Neural crest cell (in vitro differentiated cells): ENCODE measurements around the gene IRAK3. TPM values are rescaled to one million over a fixed set of nuclear protein-coding genes. Genes with fewer than 3 reads are reported as not detected.
"Not testable (repeated sequence)": the region's sequence is repeated elsewhere in the genome, so short reads cannot be mapped to it uniquely, and the experiment has no call there.

ENCODE experiments used
- DNase-seq: peaks from one replicate; pipeline ENCODE4 v3.0.0; 2021; ENCODE audit warnings: low read depth, mixed read lengths, low spot score
- H3K27ac Mint-ChIP-seq: one replicate; pipeline ENCODE4 v1.8.0; 2021; ENCODE audit warnings: mild to moderate bottlenecking, mixed read lengths; ENCODE audit not compliant: unreplicated experiment
- H3K27me3 Mint-ChIP-seq: 2 replicates; pipeline ENCODE4 v1.8.0; 2021; ENCODE audit warnings: low read depth, mild to moderate bottlenecking, mixed read lengths
- H3K36me3 Mint-ChIP-seq: 2 replicates; pipeline ENCODE4 v1.8.0; 2021; ENCODE audit warnings: low read depth, mild to moderate bottlenecking, mixed read lengths
- H3K4me1 Mint-ChIP-seq: 2 replicates; pipeline ENCODE4 v1.8.0; 2021; ENCODE audit warnings: mixed read lengths
- H3K4me3 Mint-ChIP-seq: one replicate; pipeline ENCODE4 v1.8.0; 2021; ENCODE audit warnings: mild to moderate bottlenecking, mixed read lengths
- H3K9me3 Mint-ChIP-seq: 2 replicates; pipeline ENCODE4 v1.8.0; 2021; ENCODE audit warnings: mixed read lengths
- total RNA-seq: library from RNA; stranded (reverse); gene quantifications from 2 replicates; pipeline ENCODE4 v1.2.1, GENCODE V29; 2021
- TF ChIP-seq, protein P1 (sequence below): fragments of 200-600 bp; sonication (generic); conservative IDR thresholded peaks from 2 replicates; pipeline ENCODE4 v1.5.0; 2021; ENCODE audit warnings: antibody characterized with exemption, mild to moderate bottlenecking

IRAK3 gene
- total RNA-seq, 1 donor from 2014 or later, result 0.56 TPM

GRCh38 chr12:66165141-66165540 lies 23.9 kb upstream of the IRAK3 start:
- no peak overlapping the region for H3K4me3 Mint-ChIP-seq
- TF ChIP-seq, protein P1, sequence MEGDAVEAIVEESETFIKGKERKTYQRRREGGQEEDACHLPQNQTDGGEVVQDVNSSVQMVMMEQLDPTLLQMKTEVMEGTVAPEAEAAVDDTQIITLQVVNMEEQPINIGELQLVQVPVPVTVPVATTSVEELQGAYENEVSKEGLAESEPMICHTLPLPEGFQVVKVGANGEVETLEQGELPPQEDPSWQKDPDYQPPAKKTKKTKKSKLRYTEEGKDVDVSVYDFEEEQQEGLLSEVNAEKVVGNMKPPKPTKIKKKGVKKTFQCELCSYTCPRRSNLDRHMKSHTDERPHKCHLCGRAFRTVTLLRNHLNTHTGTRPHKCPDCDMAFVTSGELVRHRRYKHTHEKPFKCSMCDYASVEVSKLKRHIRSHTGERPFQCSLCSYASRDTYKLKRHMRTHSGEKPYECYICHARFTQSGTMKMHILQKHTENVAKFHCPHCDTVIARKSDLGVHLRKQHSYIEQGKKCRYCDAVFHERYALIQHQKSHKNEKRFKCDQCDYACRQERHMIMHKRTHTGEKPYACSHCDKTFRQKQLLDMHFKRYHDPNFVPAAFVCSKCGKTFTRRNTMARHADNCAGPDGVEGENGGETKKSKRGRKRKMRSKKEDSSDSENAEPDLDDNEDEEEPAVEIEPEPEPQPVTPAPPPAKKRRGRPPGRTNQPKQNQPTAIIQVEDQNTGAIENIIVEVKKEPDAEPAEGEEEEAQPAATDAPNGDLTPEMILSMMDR, result no peak
- no peak overlapping the region for H3K27ac Mint-ChIP-seq
- H3K9me3 Mint-ChIP-seq, result peaks cover 16% of the 10 kb centered on the region
- H3K27me3 Mint-ChIP-seq, result no peaks in the 10 kb centered on the region
- no peak for DNase-seq
- peaks cover 10% of the 10 kb centered on the region for H3K4me1 Mint-ChIP-seq
- H3K36me3 Mint-ChIP-seq, result peaks cover 28% of the 10 kb centered on the region

DNA sequence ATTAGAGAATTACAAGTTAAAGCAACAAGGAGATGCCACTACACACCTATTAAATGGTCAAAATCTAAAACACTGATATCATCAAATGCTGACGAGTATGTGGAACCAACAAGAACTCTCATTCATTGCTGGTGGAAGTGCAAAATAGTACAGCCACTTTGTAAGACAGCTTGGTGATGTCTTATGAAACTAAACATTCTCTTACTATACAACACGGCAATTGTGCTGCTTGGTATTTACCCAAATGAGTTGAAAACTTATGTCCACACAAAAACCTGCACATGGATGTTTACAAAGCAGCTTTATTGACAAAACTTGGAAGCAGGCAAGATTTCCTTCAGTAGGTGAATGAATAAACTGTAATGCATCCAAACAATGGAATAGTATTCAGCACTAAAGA lies 22.5 kb upstream of the IRAK3 start:
- Mint-ChIP-seq H3K4me1 (peaks cover 10% of the 10 kb centered on the region), H3K27ac (no peak overlapping the region), H3K36me3 (peaks cover 27% of the 10 kb centered on the region), H3K4me3 (no peak overlapping the region), H3K9me3 (peaks cover 14% of the 10 kb centered on the region), H3K27me3 (no peaks in the 10 kb centered on the region)
- DNase-seq, result no peak
- TF ChIP-seq, protein P1, result no peak

DNA sequence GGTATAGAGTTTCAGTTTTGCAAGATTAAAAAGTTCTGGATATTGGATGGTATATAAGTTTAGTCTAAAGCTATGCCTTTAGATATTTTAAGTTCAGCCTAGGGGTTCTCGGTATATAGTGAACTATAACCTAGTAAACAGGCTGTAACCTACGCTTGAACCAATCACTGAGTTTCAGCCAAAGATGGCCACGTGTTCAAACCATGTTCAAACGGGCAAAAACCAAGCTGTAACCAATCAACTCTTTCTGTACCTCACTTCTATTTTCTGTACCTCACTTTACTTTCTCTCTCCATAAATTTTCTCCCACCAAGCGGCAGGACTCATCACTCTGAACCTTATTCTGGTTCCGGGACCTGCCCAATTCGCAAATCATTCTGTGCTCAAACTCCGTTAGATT lies 20.6 kb upstream of the IRAK3 start:
- H3K9me3 Mint-ChIP-seq, result peaks cover 16% of the 10 kb centered on the region
- peaks cover 10% of the 10 kb centered on the region for H3K4me1 Mint-ChIP-seq
- H3K27ac Mint-ChIP-seq, result no peak overlapping the region
- DNase-seq, result no peak
- TF ChIP-seq, protein P1, result no peak
- no peaks in the 10 kb centered on the region for H3K27me3 Mint-ChIP-seq
- peaks cover 24% of the 10 kb centered on the region for H3K36me3 Mint-ChIP-seq
- peak overlapping the region; percentile 88 for H3K4me3 Mint-ChIP-seq

- Mint-ChIP-seq H3K27me3 (no peaks in the 10 kb centered on the region), H3K27ac (peak within 1 kb of the TSS; percentile 99), H3K9me3 (peaks cover 13% of the 10 kb centered on the region), H3K4me3 (peak within 1 kb of the TSS; percentile 88), H3K4me1 (peaks cover 10% of the 10 kb centered on the region), H3K36me3 (peaks cover 18% of the 10 kb centered on the region)
- DNase-seq, result peak; percentile 46
- TF ChIP-seq, protein P1, result peak; percentile 47
Measured at GRCh38 chr12:66169221-66170170, 19.5 kb upstream of the IRAK3 start, which contains the start of gene TMBIM4. TSS of gene TMBIM4 (minus strand) at chr12:66169996. CDS start at chr12:66169951, 45 bp downstream.

DNA sequence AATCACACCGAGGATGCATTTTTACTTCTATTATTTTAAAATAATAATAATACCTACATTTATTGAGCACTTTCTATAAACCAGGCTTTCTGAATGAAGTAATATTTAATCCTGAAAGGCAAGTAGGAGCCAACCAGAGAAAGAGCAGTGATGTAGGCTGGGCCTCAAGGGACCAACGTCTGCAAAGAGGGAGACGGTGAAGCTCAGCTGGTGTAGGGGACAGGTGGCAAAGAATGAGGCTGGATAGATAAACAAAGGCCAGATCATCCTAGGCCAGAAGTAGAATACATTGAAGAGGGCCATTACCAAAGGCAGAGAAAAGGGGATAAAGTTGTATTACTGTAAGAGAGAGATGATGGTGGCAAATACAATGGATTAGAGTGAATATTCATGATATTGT lies 18.4 kb upstream of the IRAK3 start:
- Mint-ChIP-seq H3K36me3 (peaks cover 11% of the 10 kb centered on the region), H3K27me3 (peaks cover 3% of the 10 kb centered on the region), H3K9me3 (peaks cover 6% of the 10 kb centered on the region), H3K4me3 (peak overlapping the region; percentile 35), H3K27ac (no peak overlapping the region), H3K4me1 (peaks cover 10% of the 10 kb centered on the region)
- DNase-seq, result no peak
- TF ChIP-seq, protein P1, result no peak

DNA sequence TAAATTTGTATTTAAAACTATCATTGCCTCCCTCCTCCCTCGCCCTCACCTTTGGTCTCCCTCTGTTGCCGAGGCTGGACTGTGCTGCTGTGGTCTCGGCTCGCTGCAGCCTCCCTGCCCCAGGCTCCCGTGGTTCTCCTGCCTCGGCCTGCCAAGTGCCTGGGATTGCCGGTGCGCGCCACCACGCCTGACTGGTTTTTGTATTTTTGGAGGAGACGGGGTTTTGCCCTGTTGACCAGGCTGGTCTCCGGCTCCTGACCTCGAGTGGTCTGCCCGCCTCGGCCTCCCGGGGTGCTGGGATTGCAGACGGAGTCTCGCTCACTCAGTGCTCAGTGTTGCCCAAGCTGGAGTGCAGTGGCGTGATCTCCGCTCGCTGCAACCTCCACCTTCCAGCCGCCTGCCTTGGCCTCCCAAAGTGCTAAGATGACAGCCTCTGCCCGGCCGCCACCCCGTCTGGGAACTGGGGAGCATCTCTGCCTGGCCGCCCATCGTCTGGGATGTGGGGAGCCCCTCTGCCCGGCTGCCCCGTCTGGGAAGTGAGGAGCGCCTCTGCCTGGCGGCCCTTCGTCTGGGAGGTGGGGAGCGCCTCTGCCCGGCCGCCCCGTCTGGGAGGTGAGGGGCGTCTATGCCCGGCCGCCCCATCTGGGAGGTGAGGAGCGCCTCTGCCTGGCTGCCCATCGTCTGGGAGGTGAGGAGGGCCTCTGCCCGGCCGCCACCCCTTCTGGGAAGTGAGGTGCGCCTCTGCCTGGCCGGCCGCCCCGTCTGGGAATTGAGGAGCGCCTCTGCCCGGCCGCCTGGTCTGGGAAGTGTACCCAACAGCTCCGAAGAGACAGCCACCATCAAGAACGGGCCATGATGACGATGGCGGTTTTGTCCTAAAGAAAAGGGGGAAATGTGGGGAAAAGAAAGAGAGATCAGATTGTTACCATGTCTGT lies 14.4 kb upstream of the IRAK3 start:
- not testable (repeated sequence) for H3K4me3 Mint-ChIP-seq, H3K9me3 Mint-ChIP-seq, H3K36me3 Mint-ChIP-seq, H3K27ac Mint-ChIP-seq, H3K4me1 Mint-ChIP-seq, DNase-seq
- H3K27me3 Mint-ChIP-seq, result peaks cover 30% of the 10 kb centered on the region
